CD4-positive, alpha-beta memory T cell (primary cell): ENCODE measurements around the gene NELL2. TPM values are rescaled to one million over a fixed set of nuclear protein-coding genes. Genes with fewer than 3 reads are reported as not detected.

Source experiments
- CTCF ChIA-PET: fragments of 350-600 bp; sonication (Branson Sonifier 250); formaldehyde crosslinking; loops from one replicate; lab custom pipeline; 2021; ENCODE audit warnings: inconsistent platforms; ENCODE audit not compliant: partially characterized antibody; lab: Charles Lee
- POLR2A ChIA-PET: fragments of 350-600 bp; sonication (Branson Sonifier 250); formaldehyde crosslinking; loops from one replicate; lab custom pipeline; 2021; ENCODE audit not compliant: partially characterized antibody; lab: Charles Lee
- DNase-seq, 5 donors: peaks; one replicate each; pipeline versions ENCODE4 v3.0.0 to v3.0.0-alpha.2; 2020 to 2022; ENCODE audit warnings: mixed read lengths in 1 of 5
- H3K27ac ChIP-seq: one replicate; pipeline ENCODE4 v1.7.0; 2013; ENCODE audit warnings: low read depth, low read length
- H3K27me3 ChIP-seq: 2 replicates; pipeline ENCODE4 v1.7.0; 2013; ENCODE audit warnings: mild to moderate bottlenecking, low read length, moderate library complexity; ENCODE audit not compliant: insufficient read depth
- H3K36me3 ChIP-seq: 2 replicates; pipeline ENCODE4 v1.7.0; 2013; ENCODE audit warnings: mild to moderate bottlenecking, low read length, moderate library complexity; ENCODE audit not compliant: insufficient read depth
- H3K4me1 ChIP-seq: 2 replicates; pipeline ENCODE4 v1.7.0; 2013; ENCODE audit warnings: mild to moderate bottlenecking, low read length, moderate library complexity; ENCODE audit not compliant: insufficient read depth
- H3K4me3 ChIP-seq, 2 donors: one replicate each; pipeline ENCODE4 v1.7.0; 2013; ENCODE audit warnings: low read length in 2 of 2, mild to moderate bottlenecking in 1 of 2
- H3K9me3 ChIP-seq, 2 donors: one replicate each; pipeline ENCODE4 v1.7.0; 2013; ENCODE audit warnings: low read length in 2 of 2, control low read depth in 1 of 2; ENCODE audit not compliant: control insufficient read depth in 1 of 2
- H3K27ac Mint-ChIP-seq, 7 donors: one replicate each; pipeline ENCODE4 v1.8.0; 2020 to 2021; ENCODE audit warnings: mixed read lengths in 7 of 7, mild to moderate bottlenecking in 6 of 7, inconsistent platforms in 3 of 7, moderate library complexity in 3 of 7
- H3K27me3 Mint-ChIP-seq, 2 donors: one replicate each; pipeline ENCODE4 v1.8.0; 2020 to 2021; ENCODE audit warnings: mixed read lengths in 2 of 2
- H3K36me3 Mint-ChIP-seq, 2 donors: one replicate each; pipeline ENCODE4 v1.8.0; 2020 to 2021; ENCODE audit warnings: mixed read lengths in 2 of 2, inconsistent platforms in 1 of 2, mild to moderate bottlenecking in 1 of 2
- H3K4me1 Mint-ChIP-seq, 4 donors: one replicate each; pipeline ENCODE4 v1.8.0; 2020 to 2021; ENCODE audit warnings: mixed read lengths in 4 of 4, mild to moderate bottlenecking in 1 of 4
- H3K4me3 Mint-ChIP-seq, 8 donors: one replicate each; pipeline ENCODE4 v1.8.0; 2020 to 2021; ENCODE audit warnings: mixed read lengths in 8 of 8, mild to moderate bottlenecking in 7 of 8, moderate library complexity in 6 of 8, inconsistent platforms in 3 of 8
- H3K9me3 Mint-ChIP-seq, 8 donors: one replicate each; pipeline ENCODE4 v1.8.0; 2020 to 2021; ENCODE audit warnings: mixed read lengths in 8 of 8, mild to moderate bottlenecking in 5 of 8, inconsistent platforms in 3 of 8, moderate library complexity in 1 of 8
- intact Hi-C: fragments of 100-400 bp; cut with micrococcal nuclease; formaldehyde crosslinking; loops from one replicate; pipeline ENCODE4 v1.15.1; 2023
- polyA plus RNA-seq, 2 donors: library from polyadenylated mRNA; unstranded; fragments of 300-500 nt; fragmentation: Illumina TruSeq; gene quantifications; one replicate each; pipeline ENCODE4 v1.2.3, GENCODE V29; 2021
- total RNA-seq, 2 experiments: library from RNA; stranded (reverse); gene quantifications; one replicate each; pipeline ENCODE4 v1.2.3, GENCODE V29; 2021

The NELL2 gene
- total and polyA plus RNA-seq, 4 experiments from 2014 or later = 92.8 to 257 (median 179) TPM

DNA sequence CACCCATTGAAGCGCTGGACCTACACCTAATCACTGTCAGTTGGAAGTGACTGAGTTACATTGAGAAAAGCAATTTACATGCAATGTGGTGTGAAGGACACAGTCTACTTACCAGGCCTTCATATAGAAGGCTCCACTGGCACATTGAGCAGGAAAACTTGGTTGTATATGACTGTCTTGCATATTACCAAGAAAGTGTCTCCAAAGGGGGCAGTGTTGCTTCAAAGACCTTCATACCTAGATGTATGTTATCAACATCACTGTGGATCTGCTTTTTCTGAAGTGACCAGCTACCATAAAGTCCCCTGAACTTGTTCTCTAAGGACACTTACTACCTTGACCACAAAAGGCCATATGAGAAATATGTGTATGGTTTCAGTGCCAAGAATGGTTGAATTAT lies 64.1 kb downstream of the NELL2 start:
- Mint-ChIP-seq H3K27ac (peak overlapping the region in 2 of 7 donors; percentile 9 to 58), H3K27me3 (no peaks in the 10 kb centered on the region), H3K4me3 (peak overlapping the region in 1 of 8 donors; percentile 18), H3K4me1 (peaks cover 11 to 53% (median 35%) of the 10 kb centered on the region in 4 donors), H3K9me3 (no peaks in the 10 kb centered on the region), H3K36me3 (peaks cover 8 to 23% of the 10 kb centered on the region in 2 donors)
- ChIA-PET POLR2A (interaction anchor here (1.1 to 5.9 kb wide), 5 partner anchors 16 to 119 kb away, joined by 3 to 58 read pairs (median 5); partner anchors contain the start of gene NELL2), CTCF (interaction anchor here (0.7 to 8.6 kb wide), 20 partner anchors 9 to 797 kb away, joined by 3 to 228 read pairs (median 5); partner anchors contain the start of gene NELL2)
- H3K4me3 ChIP-seq = no peak overlapping the region
- no peak overlapping the region for H3K27ac ChIP-seq
- DNase-seq = peak; percentile 51 to 57 (median 56)
- H3K9me3 ChIP-seq = no peaks in the 10 kb centered on the region
- H3K27me3 ChIP-seq = no peaks in the 10 kb centered on the region
- intact Hi-C loops = loop anchor here (1.0 to 2.0 kb wide), 5 partner anchors 36 to 797 kb away; no protein-coding TSS in a partner anchor
- H3K4me1 ChIP-seq = peaks cover 46% of the 10 kb centered on the region
- H3K36me3 ChIP-seq = no peaks in the 10 kb centered on the region

DNA sequence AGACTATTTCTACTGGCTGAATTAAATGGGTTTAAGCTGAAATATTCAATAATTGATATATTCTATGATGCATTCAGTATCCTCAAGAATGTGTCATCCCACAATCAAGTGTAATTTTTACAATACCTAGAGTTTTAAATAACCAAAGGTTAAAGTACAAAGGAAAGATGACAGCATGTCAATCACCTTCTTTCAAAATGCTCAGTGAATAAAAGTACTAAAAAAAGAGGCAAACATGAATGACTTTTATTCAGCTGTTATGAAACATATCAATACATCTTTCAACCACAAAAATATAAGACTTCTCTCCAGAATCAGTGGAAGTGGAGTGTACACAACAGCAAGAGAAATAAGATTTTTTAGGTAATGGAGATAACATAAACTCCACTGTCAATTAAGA lies 72.0 kb downstream of the NELL2 start:
- H3K4me1 ChIP-seq = no peaks in the 10 kb centered on the region
- H3K9me3 Mint-ChIP-seq = no peaks in the 10 kb centered on the region
- H3K27ac Mint-ChIP-seq = peak overlapping the region in 1 of 7 donors; percentile 48
- DNase-seq = no peak
- peaks cover 2 to 5% of the 10 kb centered on the region in 2 donors for H3K36me3 Mint-ChIP-seq
- H3K27me3 ChIP-seq = no peaks in the 10 kb centered on the region
- H3K4me1 Mint-ChIP-seq = peaks cover 0 to 9% (median 1%) of the 10 kb centered on the region in 4 donors
- no peaks in the 10 kb centered on the region for H3K27me3 Mint-ChIP-seq
- no peak overlapping the region for H3K4me3 Mint-ChIP-seq
- intact Hi-C loops = no loop called here
- no peak overlapping the region for H3K4me3 ChIP-seq
- no peak overlapping the region for H3K27ac ChIP-seq
- no peaks in the 10 kb centered on the region for H3K9me3 ChIP-seq
- POLR2A ChIA-PET = no interaction called here
- CTCF ChIA-PET = interaction anchor here (1.2 to 2.1 kb wide), 4 partner anchors 8 to 790 kb away, joined by 4 to 10 read pairs (median 4); no protein-coding TSS in a partner anchor
- no peaks in the 10 kb centered on the region for H3K36me3 ChIP-seq

DNA sequence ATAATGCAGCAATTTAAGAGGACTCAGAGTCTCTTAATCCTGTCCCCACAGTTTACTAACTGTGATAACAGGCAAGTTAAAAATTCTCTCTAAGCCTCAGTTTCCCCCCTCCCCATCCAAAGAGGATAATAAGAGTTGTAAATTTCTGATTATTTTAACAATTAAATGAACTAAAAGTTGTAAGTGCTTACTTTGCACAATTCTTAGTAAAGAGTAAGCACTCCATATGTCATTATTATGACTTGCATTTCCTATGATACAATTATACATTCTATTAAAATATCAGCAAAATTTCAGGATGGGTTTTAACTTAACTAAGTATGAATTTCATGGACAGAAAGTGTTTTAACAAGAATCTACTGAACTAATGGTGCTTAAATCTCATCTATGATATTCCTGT lies 80.1 kb downstream of the NELL2 start:
- H3K27ac ChIP-seq = no peak overlapping the region
- H3K27me3 ChIP-seq = no peaks in the 10 kb centered on the region
- Mint-ChIP-seq H3K36me3 (peaks cover 4 to 7% of the 10 kb centered on the region in 2 donors), H3K27ac (no peak overlapping the region), H3K4me1 (peaks cover 0 to 18% (median 2%) of the 10 kb centered on the region in 4 donors), H3K27me3 (no peaks in the 10 kb centered on the region), H3K4me3 (no peak overlapping the region), H3K9me3 (peaks cover 0 to 3% (median 0%) of the 10 kb centered on the region in 8 donors)
- H3K4me1 ChIP-seq = no peaks in the 10 kb centered on the region
- intact Hi-C loops = no loop called here
- H3K9me3 ChIP-seq = no peaks in the 10 kb centered on the region
- no peaks in the 10 kb centered on the region for H3K36me3 ChIP-seq
- no peak overlapping the region for H3K4me3 ChIP-seq
- CTCF ChIA-PET = no interaction called here
- POLR2A ChIA-PET = no interaction called here
- no peak for DNase-seq

DNA sequence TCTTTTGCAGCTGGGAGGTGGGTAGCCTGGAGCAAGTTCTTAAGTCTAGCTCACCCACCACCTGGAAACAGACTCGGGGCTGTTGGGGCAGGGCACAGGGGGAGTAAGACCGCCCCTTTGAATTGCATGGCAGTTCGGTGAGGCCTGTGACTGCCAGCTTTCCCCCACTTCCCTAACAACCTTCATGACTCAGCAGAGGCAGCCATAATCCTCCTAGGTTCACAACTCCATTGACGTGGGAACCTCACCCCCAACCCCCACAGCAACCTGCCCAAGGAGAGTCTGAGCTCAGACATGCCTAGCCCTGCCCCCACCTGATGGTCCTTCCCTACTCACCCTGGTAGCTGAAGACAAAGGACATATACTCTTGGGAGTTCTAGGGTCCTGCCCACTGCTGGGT lies 87.4 kb downstream of the NELL2 start:
- Histone ChIP-seq H3K27ac (no peak overlapping the region), H3K4me1 (peaks cover 3% of the 10 kb centered on the region), H3K27me3 (no peaks in the 10 kb centered on the region), H3K36me3 (no peaks in the 10 kb centered on the region), H3K4me3 (no peak overlapping the region), H3K9me3 (no peaks in the 10 kb centered on the region)
- Mint-ChIP-seq H3K4me1 (peaks cover 10 to 42% (median 25%) of the 10 kb centered on the region in 4 donors), H3K27me3 (no peaks in the 10 kb centered on the region), H3K9me3 (peaks cover 0 to 6% (median 1%) of the 10 kb centered on the region in 8 donors), H3K4me3 (no peak overlapping the region), H3K36me3 (peaks cover 16 to 31% of the 10 kb centered on the region in 2 donors), H3K27ac (peak overlapping the region in 2 of 7 donors; percentile 66 to 76)
- intact Hi-C loops = no loop called here
- DNase-seq = no peak
- ChIA-PET POLR2A (no interaction called here), CTCF (interaction anchor here (0.9 to 1.6 kb wide), 3 partner anchors 13 to 160 kb away, joined by 3 read pairs; partner anchors contain the start of gene NELL2)

DNA sequence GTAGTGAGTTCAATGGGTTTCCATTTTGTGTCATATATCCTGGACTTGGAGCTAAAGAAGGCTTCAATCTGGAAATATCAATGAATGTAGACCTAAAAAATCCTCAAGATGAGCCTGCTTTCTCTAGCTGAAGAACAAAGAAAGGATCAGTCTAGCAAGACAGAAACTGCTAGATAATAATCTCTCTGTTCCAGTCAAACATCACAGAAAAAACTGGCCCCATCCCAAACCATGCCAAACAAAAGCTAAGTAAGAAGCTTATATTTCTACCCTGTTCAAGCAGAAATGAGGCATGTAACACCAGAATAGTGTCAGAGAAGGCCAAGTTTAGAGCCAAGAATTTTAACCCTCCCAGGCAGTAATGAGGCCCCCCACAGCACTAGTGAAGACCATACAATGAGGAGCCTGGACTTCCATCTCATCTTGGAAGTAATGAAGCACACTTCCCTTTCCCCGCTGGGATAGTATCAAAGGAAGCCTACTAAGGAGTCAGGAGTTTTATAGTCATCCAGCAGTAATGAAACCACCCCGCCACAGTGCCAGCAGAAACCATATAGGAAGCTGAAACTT lies 95.8 kb downstream of the NELL2 start:
- Mint-ChIP-seq H3K4me3 (no peak overlapping the region), H3K9me3 (peaks cover 0 to 24% (median 14%) of the 10 kb centered on the region in 8 donors), H3K27ac (peak overlapping the region in 2 of 7 donors; percentile 43 to 53), H3K36me3 (peaks cover 30 to 33% of the 10 kb centered on the region in 2 donors), H3K27me3 (no peaks in the 10 kb centered on the region), H3K4me1 (peaks cover 7 to 14% (median 8%) of the 10 kb centered on the region in 4 donors)
- Histone ChIP-seq H3K27ac (no peak overlapping the region), H3K4me1 (no peaks in the 10 kb centered on the region), H3K4me3 (no peak overlapping the region), H3K27me3 (no peaks in the 10 kb centered on the region), H3K36me3 (no peaks in the 10 kb centered on the region), H3K9me3 (no peaks in the 10 kb centered on the region)
- no peak for DNase-seq
- ChIA-PET CTCF (interaction anchor here (1.1 to 1.7 kb wide), 5 partner anchors 9 to 95 kb away, joined by 3 to 8 read pairs (median 3); partner anchors contain the start of gene NELL2), POLR2A (no interaction called here)
- intact Hi-C loops = no loop called here

DNA sequence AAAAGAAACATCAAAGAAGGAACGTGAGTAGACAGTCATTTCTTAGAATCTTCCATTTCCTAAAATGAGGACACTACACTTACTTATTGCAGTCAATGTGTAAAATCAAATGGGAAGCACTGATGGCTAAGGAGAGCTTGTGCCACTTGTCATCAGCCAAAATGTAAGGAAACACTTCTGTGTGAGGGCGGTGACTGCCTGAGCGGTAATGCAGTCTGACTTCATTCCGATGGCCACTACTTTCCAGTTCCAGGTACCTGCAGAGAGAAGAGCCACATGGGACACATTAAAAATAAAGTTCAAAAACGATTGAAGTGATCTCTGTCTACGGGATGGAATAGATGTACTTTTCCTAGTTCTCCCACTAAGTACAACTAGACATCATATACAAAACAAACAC lies 96.3 kb downstream of the NELL2 start:
- POLR2A ChIA-PET = no interaction called here
- peaks cover 0 to 24% (median 15%) of the 10 kb centered on the region in 8 donors for H3K9me3 Mint-ChIP-seq
- no peak for DNase-seq

DNA sequence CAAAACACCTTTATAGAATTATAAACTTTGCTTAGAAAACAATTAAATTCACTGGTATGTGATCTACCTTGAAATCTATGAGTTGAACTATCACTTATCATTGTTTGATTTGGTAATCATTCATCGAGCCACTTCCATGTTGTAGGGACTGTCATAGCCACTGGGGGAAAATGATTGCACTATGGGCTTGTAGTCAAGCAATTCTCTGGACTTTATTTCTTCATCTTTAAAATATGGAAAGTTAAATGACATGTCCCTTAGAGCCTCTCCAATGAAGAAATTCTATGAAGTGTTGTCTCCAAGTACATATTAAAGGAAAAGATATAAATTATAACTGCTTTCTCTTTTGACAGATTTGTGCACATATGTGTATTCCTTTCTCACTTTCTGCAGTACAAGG lies 97.3 kb downstream of the NELL2 start:
- CTCF ChIA-PET = interaction anchor here (1.3 kb wide), 1 partner anchor 10 kb away, joined by 3 read pairs; no protein-coding TSS in a partner anchor
- peaks cover under 1 to 4% (median 2%) of the 10 kb centered on the region in 4 donors for H3K4me1 Mint-ChIP-seq
- H3K27me3 ChIP-seq = no peaks in the 10 kb centered on the region
- POLR2A ChIA-PET = no interaction called here
- no peaks in the 10 kb centered on the region for H3K4me1 ChIP-seq
- peaks cover 0 to 24% (median 15%) of the 10 kb centered on the region in 8 donors for H3K9me3 Mint-ChIP-seq
- H3K9me3 ChIP-seq = no peaks in the 10 kb centered on the region
- H3K27ac Mint-ChIP-seq = no peak overlapping the region
- peaks cover 30 to 38% of the 10 kb centered on the region in 2 donors for H3K36me3 Mint-ChIP-seq
- H3K36me3 ChIP-seq = no peaks in the 10 kb centered on the region
- H3K27ac ChIP-seq = no peak overlapping the region
- H3K4me3 ChIP-seq = no peak overlapping the region
- no peak overlapping the region for H3K4me3 Mint-ChIP-seq
- DNase-seq = no peak
- no peaks in the 10 kb centered on the region for H3K27me3 Mint-ChIP-seq
- intact Hi-C loops = loop anchor here (10.0 kb wide), 1 partner anchor 764 kb away; no protein-coding TSS in a partner anchor

More for the DNA sequence above, 96.3 kb downstream of the NELL2 start:
- no peaks in the 10 kb centered on the region for H3K27me3 ChIP-seq
- no peak overlapping the region for H3K4me3 ChIP-seq
- intact Hi-C loops = loop anchor here (10.0 kb wide), 1 partner anchor 765 kb away; no protein-coding TSS in a partner anchor
- no peaks in the 10 kb centered on the region for H3K4me1 ChIP-seq
- H3K36me3 ChIP-seq = no peaks in the 10 kb centered on the region
- Mint-ChIP-seq H3K27me3 (no peaks in the 10 kb centered on the region), H3K4me3 (no peak overlapping the region), H3K36me3 (peaks cover 30 to 35% of the 10 kb centered on the region in 2 donors), H3K27ac (no peak overlapping the region), H3K4me1 (peaks cover 5 to 13% (median 6%) of the 10 kb centered on the region in 4 donors)
- H3K27ac ChIP-seq = no peak overlapping the region
- no peaks in the 10 kb centered on the region for H3K9me3 ChIP-seq
- CTCF ChIA-PET = interaction anchor here (1.1 to 1.7 kb wide), 3 partner anchors 10 to 95 kb away, joined by 3 to 8 read pairs (median 3); partner anchors contain the start of gene NELL2
